Measurements from ENCODE around the gene CADPS.

- TF ChIP-seq YY1 (IDR thresholded peaks at IDR 0.05; ENCODE audit: insufficient read depth, insufficient read length) (no peak), SUZ12 (IDR thresholded peaks at IDR 0.05; ENCODE audit: extremely low read depth, insufficient read depth, insufficient read length) (no peak), ZNF274 (IDR thresholded peaks at IDR 0.05; ENCODE audit: low read depth, low read length) (no peak)
Measured at GRCh38 chr3:62884096-62884870, 9.1 kb upstream of the CADPS start.
